Esophagus muscularis mucosa (tissue), 4 donors: Measurements from ENCODE around the gene GFPT1. TPM values are rescaled to one million over a fixed set of nuclear protein-coding genes. Genes with fewer than 3 reads are reported as not detected.

Source experiments
- DNase-seq: peaks from one replicate; pipeline ENCODE4 v3.0.0-alpha.2; 2017; ENCODE audit errors: extremely low spot score
- H3K27ac ChIP-seq, 4 donors: fragments of 200-600 bp; sonication (generic); replicated peaks in 1 of 4; 1 replicate in 3 of 4; 2 replicates in 1 of 4; pipeline ENCODE4 v1.5.1; 2016 to 2019; ENCODE audit warnings: mild to moderate bottlenecking in 1 of 4
- H3K27me3 ChIP-seq, 4 donors: fragments of 200-600 bp; sonication (generic); one replicate each; pipeline versions ENCODE4 v1.5.1 to v1.6.0; 2016 to 2019
- H3K36me3 ChIP-seq, 4 donors: fragments of 200-600 bp; sonication (generic); one replicate each; pipeline ENCODE4 v1.5.1; 2016 to 2019
- H3K4me1 ChIP-seq, 4 donors: fragments of 200-600 bp; sonication (generic); one replicate each; pipeline ENCODE4 v1.5.1; 2016 to 2019
- H3K4me3 ChIP-seq, 4 donors: fragments of 200-600 bp; sonication (generic); 1 replicate in 2 of 4; 2 replicates in 2 of 4; pipeline ENCODE4 v1.5.1; 2016 to 2019; ENCODE audit warnings: mild to moderate bottlenecking in 4 of 4, moderate library complexity in 1 of 4
- H3K9me3 ChIP-seq, 4 donors: fragments of 200-600 bp; sonication (generic); 1 replicate in 3 of 4; 2 replicates in 1 of 4; pipeline ENCODE4 v1.5.1; 2016 to 2019
- EP300 ChIP-seq: sonication (generic); formaldehyde crosslinking; IDR thresholded peaks from one replicate; pipeline ENCODE4 v1.6.1; 2017; ENCODE audit warnings: antibody characterized with exemption
- POLR2A ChIP-seq: fragments of 450-650 bp; IDR thresholded peaks from one replicate; pipeline ENCODE4 v1.6.1; 2017; ENCODE audit warnings: antibody characterized with exemption, moderate library complexity, mild to moderate bottlenecking, low read depth
- POLR2AphosphoS5 ChIP-seq, 2 donors: sonication (generic); formaldehyde crosslinking; IDR thresholded peaks; one replicate each; pipeline ENCODE4 v1.6.1; 2017; ENCODE audit warnings: antibody characterized with exemption in 2 of 2
- WGBS: methylation state at CpG from one replicate; pipeline ENCODE4 v1.1.5; 2018; 5-methylcytosine and 5-hydroxymethylcytosine counted together
- intact Hi-C: fragments of 100-400 bp; cut with DNase I; formaldehyde crosslinking; loops from one replicate; pipeline ENCODE4 v1.15.1; 2023
- total RNA-seq, 4 donors: library from RNA; depleted of rRNA; stranded (reverse); fragments of >200 nt; gene quantifications; one replicate each; pipeline versions ENCODE4 v1.1.0 to v1.2.1, GENCODE V29; 2016
- TF ChIP-seq, protein P1 (sequence below), 3 experiments: fragments of 200-600 bp in 2 of 3; fragments of 450-650 bp in 1 of 3; sonication (generic) in 2 of 3; IDR thresholded peaks; one replicate each; pipeline ENCODE4 v1.5.1; 2017 to 2019; ENCODE audit warnings: antibody characterized with exemption in 3 of 3, mild to moderate bottlenecking in 2 of 3, moderate library complexity in 1 of 3

GFPT1 gene
- total RNA-seq, 4 donors from 2014 or later: 17.4 to 25.3 (median 23.2) TPM

- H3K27me3 ChIP-seq: no peaks in the 10 kb centered on the region
- peak overlapping the region; percentile 65 to 79 (median 72) for H3K4me3 ChIP-seq
- TF ChIP-seq POLR2A (no peak), POLR2AphosphoS5 (IDR thresholded peaks at IDR 0.05) (no peak), EP300 (no peak)
- TF ChIP-seq, protein P1, sequence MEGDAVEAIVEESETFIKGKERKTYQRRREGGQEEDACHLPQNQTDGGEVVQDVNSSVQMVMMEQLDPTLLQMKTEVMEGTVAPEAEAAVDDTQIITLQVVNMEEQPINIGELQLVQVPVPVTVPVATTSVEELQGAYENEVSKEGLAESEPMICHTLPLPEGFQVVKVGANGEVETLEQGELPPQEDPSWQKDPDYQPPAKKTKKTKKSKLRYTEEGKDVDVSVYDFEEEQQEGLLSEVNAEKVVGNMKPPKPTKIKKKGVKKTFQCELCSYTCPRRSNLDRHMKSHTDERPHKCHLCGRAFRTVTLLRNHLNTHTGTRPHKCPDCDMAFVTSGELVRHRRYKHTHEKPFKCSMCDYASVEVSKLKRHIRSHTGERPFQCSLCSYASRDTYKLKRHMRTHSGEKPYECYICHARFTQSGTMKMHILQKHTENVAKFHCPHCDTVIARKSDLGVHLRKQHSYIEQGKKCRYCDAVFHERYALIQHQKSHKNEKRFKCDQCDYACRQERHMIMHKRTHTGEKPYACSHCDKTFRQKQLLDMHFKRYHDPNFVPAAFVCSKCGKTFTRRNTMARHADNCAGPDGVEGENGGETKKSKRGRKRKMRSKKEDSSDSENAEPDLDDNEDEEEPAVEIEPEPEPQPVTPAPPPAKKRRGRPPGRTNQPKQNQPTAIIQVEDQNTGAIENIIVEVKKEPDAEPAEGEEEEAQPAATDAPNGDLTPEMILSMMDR (IDR thresholded peaks at IDR 0.05): no peak
- 9% methylated on average over 9 of the region's 17 CpGs for WGBS
- intact Hi-C loops: loop anchor here (2.0 kb wide), 1 partner anchor 281 kb away; no protein-coding TSS in a partner anchor
- H3K9me3 ChIP-seq: peaks cover 0 to 9% (median 0%) of the 10 kb centered on the region in 4 donors
- no peaks in the 10 kb centered on the region for H3K36me3 ChIP-seq
- peaks cover 43 to 54% (median 52%) of the 10 kb centered on the region in 4 donors for H3K4me1 ChIP-seq
- no peak for DNase-seq
- peak overlapping the region; percentile 85 to 92 (median 89) for H3K27ac ChIP-seq
Measured at GRCh38 chr2:69305712-69306392, 81.2 kb downstream of the GFPT1 start.

DNA sequence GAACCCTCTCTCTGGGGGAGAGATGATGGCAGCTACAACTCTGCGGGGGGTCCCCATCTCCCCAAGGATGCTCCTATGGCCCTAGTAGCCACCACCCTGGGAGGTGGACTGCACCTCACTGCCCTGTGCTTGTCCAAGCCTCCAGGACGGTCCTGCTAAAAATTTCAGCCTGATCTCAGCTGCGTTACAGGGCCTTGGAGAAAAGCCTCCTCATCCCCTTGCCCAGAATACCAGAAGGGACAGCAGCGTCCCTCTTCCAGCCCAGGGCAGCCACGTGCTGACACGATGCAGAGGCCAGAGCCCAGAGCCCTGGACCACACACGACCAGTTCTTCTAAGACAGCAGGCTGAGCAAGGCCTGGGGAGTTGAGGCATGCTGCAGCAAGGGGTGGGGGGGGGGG, 81.9 kb downstream of the GFPT1 start:
- Histone ChIP-seq H3K36me3 (no peaks in the 10 kb centered on the region), H3K4me3 (no peak overlapping the region), H3K27me3 (no peaks in the 10 kb centered on the region), H3K4me1 (peaks cover 40 to 49% (median 46%) of the 10 kb centered on the region in 4 donors), H3K27ac (no peak overlapping the region), H3K9me3 (peaks cover 0 to 9% (median 0%) of the 10 kb centered on the region in 4 donors)
- DNase-seq: no peak
- intact Hi-C loops: no loop called here
- 90% methylated on average over 3 of the region's 7 CpGs for WGBS
- TF ChIP-seq, protein P1 (IDR thresholded peaks at IDR 0.05): no peak
- TF ChIP-seq POLR2AphosphoS5 (IDR thresholded peaks at IDR 0.05) (no peak), EP300 (no peak), POLR2A (no peak)

DNA sequence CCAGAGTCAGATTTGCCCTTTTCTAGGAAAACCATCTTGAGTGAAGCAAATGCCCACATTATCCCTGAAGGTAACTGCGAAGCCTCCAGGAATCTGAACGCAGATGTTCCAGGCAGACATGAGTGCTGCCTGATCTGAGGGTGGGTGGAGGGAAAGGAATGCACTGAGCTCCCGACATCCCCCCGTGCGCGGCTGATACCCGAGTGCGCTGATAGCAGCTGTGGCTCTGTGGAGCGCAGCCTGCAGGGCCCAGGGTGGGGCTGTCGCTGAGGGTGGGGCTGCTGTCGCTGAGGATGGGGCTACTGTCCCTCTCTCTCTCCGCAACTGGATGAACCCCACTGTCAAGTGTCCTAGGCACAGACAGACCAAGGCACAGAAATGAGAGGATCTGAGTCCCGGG, 82.4 kb downstream of the GFPT1 start:
- H3K27me3 ChIP-seq: no peaks in the 10 kb centered on the region
- H3K27ac ChIP-seq: no peak overlapping the region
- no peak overlapping the region for H3K4me3 ChIP-seq
- intact Hi-C loops: no loop called here
- no peaks in the 10 kb centered on the region for H3K36me3 ChIP-seq
- DNase-seq: no peak
- peaks cover 0 to 9% (median 0%) of the 10 kb centered on the region in 4 donors for H3K9me3 ChIP-seq
- H3K4me1 ChIP-seq: peaks cover 39 to 45% (median 43%) of the 10 kb centered on the region in 4 donors
- TF ChIP-seq, protein P1 (IDR thresholded peaks at IDR 0.05): no peak
- TF ChIP-seq EP300 (no peak), POLR2A (no peak), POLR2AphosphoS5 (IDR thresholded peaks at IDR 0.05) (no peak)
- WGBS: 100% methylated on average over 5 of the region's 13 CpGs

- intact Hi-C loops: no loop called here
- H3K27ac ChIP-seq: no peak overlapping the region
- no peak overlapping the region for H3K4me3 ChIP-seq
- 94% methylated on average over 3 of the region's 3 CpGs for WGBS
- no peak for DNase-seq
- H3K27me3 ChIP-seq: no peaks in the 10 kb centered on the region
- TF ChIP-seq POLR2A: no peak
- TF ChIP-seq, protein P1 (IDR thresholded peaks at IDR 0.05): no peak
- no peak for TF ChIP-seq POLR2AphosphoS5 (IDR thresholded peaks at IDR 0.05)
- no peak for TF ChIP-seq EP300
- no peaks in the 10 kb centered on the region for H3K36me3 ChIP-seq
- H3K4me1 ChIP-seq: peaks cover 5 to 20% (median 7%) of the 10 kb centered on the region in 4 donors
- peaks cover 0 to 9% (median 0%) of the 10 kb centered on the region in 4 donors for H3K9me3 ChIP-seq
Measured at GRCh38 chr2:69300650-69301049, 86.4 kb downstream of the GFPT1 start.
